GM19351 (cell line): ENCODE measurements around the gene ACADSB.
A peak's percentile ranks its signal among the peaks of the same experiment; 100 is the strongest.

Source experiments
- ATAC-seq: cut with Tn5 transposase; IDR thresholded peaks from one replicate; pipeline ENCODE4 v1.9.1; 2021; ENCODE audit warnings: mild to moderate bottlenecking, moderate library complexity; ENCODE audit not compliant: unreplicated experiment

The ACADSB gene

GRCh38 chr10:123001370-123001769 lies 7.4 kb upstream of the ACADSB start:
- ATAC-seq = no peak

- ATAC-seq = no peak
These were observed 4.5 kb upstream of the ACADSB start for GRCh38 chr10:123004298-123004697.

- peak; percentile 56 for ATAC-seq
These were observed 1.1 kb upstream of the ACADSB start for GRCh38 chr10:123007558-123008354.

GRCh38 chr10:123009105-123009820 lies 457 bp downstream of the ACADSB start:
- peak; percentile 3 for ATAC-seq

- ATAC-seq = no peak
These were observed 3.2 kb downstream of the ACADSB start for GRCh38 chr10:123011987-123012386.

- ATAC-seq = no peak
These were observed 4.9 kb downstream of the ACADSB start for GRCh38 chr10:123013456-123014419.

GRCh38 chr10:123014772-123015171 lies 6.0 kb downstream of the ACADSB start:
- no peak for ATAC-seq

GRCh38 chr10:123016228-123016627 lies 7.4 kb downstream of the ACADSB start:
- no peak for ATAC-seq

GRCh38 chr10:123017421-123018165 lies 8.8 kb downstream of the ACADSB start:
- no peak for ATAC-seq

- ATAC-seq = no peak
These were observed 9.7 kb downstream of the ACADSB start for GRCh38 chr10:123018531-123018930.

- no peak for ATAC-seq
These were observed 10.5 kb downstream of the ACADSB start for GRCh38 chr10:123019264-123019663.

GRCh38 chr10:123019941-123020703 lies 11.3 kb downstream of the ACADSB start:
- ATAC-seq = no peak

- ATAC-seq = no peak
These were observed 12.7 kb downstream of the ACADSB start for GRCh38 chr10:123021517-123021916.

- no peak for ATAC-seq
These were observed 15.7 kb downstream of the ACADSB start for GRCh38 chr10:123024540-123024939.

- no peak for ATAC-seq
These were observed 17.5 kb downstream of the ACADSB start for GRCh38 chr10:123026302-123026701.

- ATAC-seq = no peak
These were observed 19.1 kb downstream of the ACADSB start for GRCh38 chr10:123027861-123028260.

GRCh38 chr10:123031124-123031523 lies 22.3 kb downstream of the ACADSB start:
- ATAC-seq = no peak

GRCh38 chr10:123034332-123034731 lies 25.5 kb downstream of the ACADSB start:
- ATAC-seq = no peak

- ATAC-seq = no peak
These were observed 26.8 kb downstream of the ACADSB start for GRCh38 chr10:123035467-123036086.
